Left ventricle myocardium superior (tissue), 1 donor: ENCODE measurements around the gene AKR1B15. TPM values are rescaled to one million over a fixed set of nuclear protein-coding genes. Genes with fewer than 3 reads are reported as not detected.
"Not testable (repeated sequence)": the region's sequence is repeated elsewhere in the genome, so short reads cannot be mapped to it uniquely, and the experiment has no call there.

Source experiments
- ATAC-seq: fragments of 200-7000 bp; cut with Tn5 transposase; one replicate; pipeline ENCODE4 v1.9.1; 2020; ENCODE audit warnings: mild to moderate bottlenecking, moderate library complexity
- DNase-seq: peaks from one replicate; pipeline ENCODE4 v3.0.0-alpha.2; 2020
- intact Hi-C: fragments of 100-400 bp; cut with micrococcal nuclease; formaldehyde crosslinking; loops from one replicate; pipeline ENCODE4 v1.11.0; 2022
- long read RNA-seq: library from polyadenylated mRNA; unstranded; transcript quantifications from one replicate; pipeline ENCODE4 v2.0.0, GENCODE V29; 2021
- total RNA-seq: library from RNA; stranded (reverse); fragmentation: NEBNext Ultra II Directional; extraction: Animal tissue kit (Norgen Biotek cat#: 25700); gene quantifications from one replicate; pipeline ENCODE4 v1.2.1, GENCODE V29; 2021
- donor health status: DM: no; HTN: yes; CAD: no; lungs with severe emphysema.

AKR1B15 gene
- not detected for total RNA-seq
- long read RNA-seq: 0 reads

- ATAC-seq (no peak), DNase-seq (no peak)
- intact Hi-C loops: no loop called here
Measured at GRCh38 chr7:134548877-134549276, at the start of gene AKR1B15. Gene AKR1B15 (plus strand): TSS chr7:134549110. CDS start chr7:134564620, 15,510 bp downstream.

- intact Hi-C loops: no loop called here
- DNase-seq (no peak), ATAC-seq (no peak)
Measured at GRCh38 chr7:134500406-134500805, 48.5 kb upstream of the AKR1B15 start.

GRCh38 chr7:134500982-134501381 is 47.9 kb upstream of the AKR1B15 start:
- ATAC-seq (no peak), DNase-seq (no peak)
- intact Hi-C loops: no loop called here

- intact Hi-C loops: no loop called here
- ATAC-seq (peak; percentile 86), DNase-seq (no peak)
Measured at GRCh38 chr7:134502463-134503371, 46.2 kb upstream of the AKR1B15 start.

- ATAC-seq (peak; percentile 15), DNase-seq (no peak)
- intact Hi-C loops: no loop called here
Measured at GRCh38 chr7:134504660-134505164, 44.2 kb upstream of the AKR1B15 start.

- intact Hi-C loops: no loop called here
- ATAC-seq: no peak
Measured at GRCh38 chr7:134505856-134506255, 43.1 kb upstream of the AKR1B15 start.

GRCh38 chr7:134509010-134509409 is 39.9 kb upstream of the AKR1B15 start:
- no peak for ATAC-seq
- intact Hi-C loops: no loop called here
- no peak for DNase-seq

More at GRCh38 chr7:134505856-134506255, 43.1 kb upstream of the AKR1B15 start:
- DNase-seq: no peak

- intact Hi-C loops: no loop called here
Measured at GRCh38 chr7:134510646-134511045, 38.3 kb upstream of the AKR1B15 start.

GRCh38 chr7:134512271-134512670 is 36.6 kb upstream of the AKR1B15 start:
- intact Hi-C loops: loop anchor here (2.0 kb wide), 1 partner anchor 79 kb away; no protein-coding TSS in a partner anchor
- no peak for DNase-seq
- ATAC-seq: no peak

More at GRCh38 chr7:134510646-134511045, 38.3 kb upstream of the AKR1B15 start:
- DNase-seq (no peak), ATAC-seq (peak; percentile 35)

- peak; percentile 46 for DNase-seq
- ATAC-seq: peak; percentile 77
- intact Hi-C loops: loop anchor here (2.0 kb wide), 1 partner anchor 80 kb away; no protein-coding TSS in a partner anchor
Measured at GRCh38 chr7:134513169-134513752, 35.6 kb upstream of the AKR1B15 start.

GRCh38 chr7:134514106-134514505 is 34.8 kb upstream of the AKR1B15 start:
- intact Hi-C loops: no loop called here
- no peak for DNase-seq
- ATAC-seq: peak; percentile 17

- intact Hi-C loops: loop anchor here (5.0 kb wide), 1 partner anchor 93 kb away; no protein-coding TSS in a partner anchor
- DNase-seq: no peak
- ATAC-seq: peak; percentile 56
Measured at GRCh38 chr7:134514663-134515062, 34.2 kb upstream of the AKR1B15 start.

GRCh38 chr7:134515569-134516468 is 33.1 kb upstream of the AKR1B15 start:
- intact Hi-C loops: loop anchor here (5.0 kb wide), 1 partner anchor 91 kb away; no protein-coding TSS in a partner anchor
- ATAC-seq (peak; percentile 46), DNase-seq (no peak)

GRCh38 chr7:134520130-134520529 is 28.8 kb upstream of the AKR1B15 start:
- intact Hi-C loops: no loop called here
- DNase-seq: no peak
- ATAC-seq: no peak

- DNase-seq (no peak), ATAC-seq (no peak)
- intact Hi-C loops: no loop called here
Measured at GRCh38 chr7:134522601-134523000, 26.3 kb upstream of the AKR1B15 start.

- ATAC-seq, DNase-seq, intact Hi-C loops: not testable (repeated sequence)
Measured at GRCh38 chr7:134525449-134525848, 23.5 kb upstream of the AKR1B15 start.

- ATAC-seq, intact Hi-C loops, DNase-seq: not testable (repeated sequence)
Measured at GRCh38 chr7:134526552-134527248, 22.2 kb upstream of the AKR1B15 start.

GRCh38 chr7:134527979-134528371 is 20.9 kb upstream of the AKR1B15 start:
- ATAC-seq (peak; percentile 50), DNase-seq (no peak)
- intact Hi-C loops: no loop called here
